ENCODE data around the gene EPS8. TPM values are rescaled to one million over a fixed set of nuclear protein-coding genes. Genes with fewer than 3 reads are reported as not detected.

The EPS8 gene
- total RNA-seq, 2 experiments from 2014 or later, result 1.3 to 2.1 TPM

DNA sequence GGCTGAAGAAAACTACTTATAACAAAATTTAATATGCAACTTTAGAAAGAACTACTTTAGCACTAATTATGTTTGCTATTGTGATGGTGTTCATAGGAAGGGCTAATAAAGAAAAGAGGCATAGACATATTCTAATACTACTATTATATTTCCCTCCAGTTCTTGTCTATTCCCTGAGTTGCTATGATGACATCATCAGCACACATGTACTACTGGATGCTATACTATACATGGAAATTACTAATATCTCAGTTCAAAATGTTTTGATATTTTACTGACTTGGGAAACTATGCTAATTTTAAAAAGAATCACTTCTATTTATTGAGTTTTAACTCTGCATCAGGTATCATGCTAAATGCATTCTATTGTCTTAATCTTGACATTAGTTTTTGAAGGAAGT lies 101.6 kb downstream of the EPS8 start:
- H3K4me1 Mint-ChIP-seq, result no peaks in the 10 kb centered on the region
- no peaks in the 10 kb centered on the region for H3K9me3 Mint-ChIP-seq
- no peak for DNase-seq
- no peak overlapping the region for H3K27ac Mint-ChIP-seq
- peaks cover 17% of the 10 kb centered on the region for H3K27me3 Mint-ChIP-seq
- H3K4me3 Mint-ChIP-seq, result no peak overlapping the region
- H3K36me3 Mint-ChIP-seq, result no peaks in the 10 kb centered on the region

GRCh38 chr12:15684896-15685658 lies 104.1 kb downstream of the EPS8 start:
- no peak for DNase-seq
- Mint-ChIP-seq H3K9me3 (no peaks in the 10 kb centered on the region), H3K4me1 (no peaks in the 10 kb centered on the region), H3K4me3 (no peak overlapping the region), H3K36me3 (no peaks in the 10 kb centered on the region), H3K27me3 (peaks cover 14% of the 10 kb centered on the region), H3K27ac (no peak overlapping the region)

- H3K4me1 Mint-ChIP-seq, result no peaks in the 10 kb centered on the region
- H3K9me3 Mint-ChIP-seq, result no peaks in the 10 kb centered on the region
- H3K4me3 Mint-ChIP-seq, result no peak overlapping the region
- H3K27ac Mint-ChIP-seq, result no peak overlapping the region
- H3K27me3 Mint-ChIP-seq, result peaks cover 10% of the 10 kb centered on the region
- H3K36me3 Mint-ChIP-seq, result no peaks in the 10 kb centered on the region
- no peak for DNase-seq
These were observed 106.4 kb downstream of the EPS8 start for GRCh38 chr12:15682826-15683225.

GRCh38 chr12:15679151-15679550 lies 110.0 kb downstream of the EPS8 start:
- H3K36me3 Mint-ChIP-seq, result no peaks in the 10 kb centered on the region
- H3K27ac Mint-ChIP-seq, result no peak overlapping the region
- H3K4me1 Mint-ChIP-seq, result no peaks in the 10 kb centered on the region
- H3K4me3 Mint-ChIP-seq, result no peak overlapping the region
- H3K9me3 Mint-ChIP-seq, result no peaks in the 10 kb centered on the region
- peaks cover 3% of the 10 kb centered on the region for H3K27me3 Mint-ChIP-seq
- no peak for DNase-seq

GRCh38 chr12:15677726-15678201 lies 111.4 kb downstream of the EPS8 start:
- Mint-ChIP-seq H3K27ac (no peak overlapping the region), H3K36me3 (no peaks in the 10 kb centered on the region), H3K4me1 (no peaks in the 10 kb centered on the region), H3K4me3 (no peak overlapping the region), H3K9me3 (no peaks in the 10 kb centered on the region), H3K27me3 (peaks cover 3% of the 10 kb centered on the region)
- no peak for DNase-seq

DNA sequence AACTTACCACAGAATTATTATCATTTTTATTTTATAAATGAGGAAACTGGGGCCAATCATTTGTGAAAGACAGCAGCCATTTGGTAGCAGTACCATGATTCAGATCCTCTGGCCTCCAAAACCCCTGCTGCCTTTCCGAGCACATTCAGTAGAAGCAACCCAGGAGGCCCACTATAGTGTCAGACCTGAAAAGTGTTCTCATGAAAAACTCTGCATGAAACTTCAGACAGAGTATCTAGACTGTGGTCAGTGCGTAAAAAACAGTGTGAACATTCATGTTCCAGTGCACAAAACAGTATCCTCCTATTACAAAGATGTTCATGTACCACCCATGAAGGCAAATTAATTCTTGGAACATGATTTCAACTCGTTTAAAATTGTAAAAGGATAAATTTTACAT lies 112.0 kb downstream of the EPS8 start:
- Mint-ChIP-seq H3K4me3 (no peak overlapping the region), H3K9me3 (no peaks in the 10 kb centered on the region), H3K27ac (no peak overlapping the region), H3K36me3 (no peaks in the 10 kb centered on the region), H3K27me3 (peaks cover 3% of the 10 kb centered on the region), H3K4me1 (no peaks in the 10 kb centered on the region)
- no peak for DNase-seq

GRCh38 chr12:15672671-15673270 lies 116.4 kb downstream of the EPS8 start:
- H3K4me1 Mint-ChIP-seq, result no peaks in the 10 kb centered on the region
- H3K4me3 Mint-ChIP-seq, result no peak overlapping the region
- no peaks in the 10 kb centered on the region for H3K36me3 Mint-ChIP-seq
- H3K27ac Mint-ChIP-seq, result no peak overlapping the region
- DNase-seq, result no peak
- peaks cover 3% of the 10 kb centered on the region for H3K27me3 Mint-ChIP-seq
- no peaks in the 10 kb centered on the region for H3K9me3 Mint-ChIP-seq

DNA sequence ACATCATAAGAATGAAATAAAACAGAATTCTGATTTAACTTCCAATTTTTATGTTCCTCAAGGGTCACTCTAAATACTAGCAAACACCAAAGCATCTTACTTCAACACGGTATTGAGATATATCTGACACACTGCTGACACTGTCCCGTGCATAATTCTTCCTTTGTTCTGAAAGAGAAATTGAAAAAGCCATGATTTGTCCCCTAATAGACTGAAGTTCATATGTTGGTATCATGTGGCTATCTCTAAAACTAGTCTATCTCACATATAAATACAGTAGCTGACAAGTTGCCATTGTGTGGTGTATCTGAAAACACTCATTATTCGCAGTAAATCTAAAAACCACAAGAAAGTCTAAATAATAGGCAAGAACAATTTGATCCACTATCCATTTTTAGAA lies 118.4 kb downstream of the EPS8 start:
- Mint-ChIP-seq H3K27ac (no peak overlapping the region), H3K4me3 (no peak overlapping the region), H3K9me3 (no peaks in the 10 kb centered on the region), H3K4me1 (no peaks in the 10 kb centered on the region), H3K36me3 (no peaks in the 10 kb centered on the region), H3K27me3 (peaks cover 3% of the 10 kb centered on the region)
- DNase-seq, result no peak

GRCh38 chr12:15669256-15669948 lies 119.8 kb downstream of the EPS8 start:
- Mint-ChIP-seq H3K4me3 (no peak overlapping the region), H3K27me3 (peaks cover 3% of the 10 kb centered on the region), H3K4me1 (no peaks in the 10 kb centered on the region), H3K36me3 (no peaks in the 10 kb centered on the region), H3K9me3 (no peaks in the 10 kb centered on the region), H3K27ac (no peak overlapping the region)
- DNase-seq, result no peak

DNA sequence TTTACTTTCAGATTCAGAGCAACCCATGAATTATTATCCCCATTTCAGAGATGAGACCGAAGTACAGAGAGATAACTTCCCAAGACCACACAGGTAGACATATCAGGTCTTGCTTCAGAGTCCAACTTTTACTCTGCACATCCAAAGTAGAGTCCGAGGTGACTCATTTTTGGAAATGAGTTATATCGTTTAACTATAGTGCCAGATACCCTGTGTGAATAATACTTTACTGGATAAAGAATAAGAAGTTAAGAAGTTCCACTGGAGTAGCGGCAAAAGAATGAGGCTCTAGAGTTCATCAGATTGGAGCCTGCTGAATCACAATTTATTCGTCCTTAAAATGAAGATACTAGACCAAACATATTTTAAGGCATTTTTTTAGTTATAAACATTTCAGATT lies 124.7 kb downstream of the EPS8 start:
- H3K27me3 Mint-ChIP-seq, result no peaks in the 10 kb centered on the region
- no peak overlapping the region for H3K4me3 Mint-ChIP-seq
- H3K36me3 Mint-ChIP-seq, result no peaks in the 10 kb centered on the region
- no peak for DNase-seq
- no peaks in the 10 kb centered on the region for H3K9me3 Mint-ChIP-seq
- H3K4me1 Mint-ChIP-seq, result no peaks in the 10 kb centered on the region
- H3K27ac Mint-ChIP-seq, result no peak overlapping the region

DNA sequence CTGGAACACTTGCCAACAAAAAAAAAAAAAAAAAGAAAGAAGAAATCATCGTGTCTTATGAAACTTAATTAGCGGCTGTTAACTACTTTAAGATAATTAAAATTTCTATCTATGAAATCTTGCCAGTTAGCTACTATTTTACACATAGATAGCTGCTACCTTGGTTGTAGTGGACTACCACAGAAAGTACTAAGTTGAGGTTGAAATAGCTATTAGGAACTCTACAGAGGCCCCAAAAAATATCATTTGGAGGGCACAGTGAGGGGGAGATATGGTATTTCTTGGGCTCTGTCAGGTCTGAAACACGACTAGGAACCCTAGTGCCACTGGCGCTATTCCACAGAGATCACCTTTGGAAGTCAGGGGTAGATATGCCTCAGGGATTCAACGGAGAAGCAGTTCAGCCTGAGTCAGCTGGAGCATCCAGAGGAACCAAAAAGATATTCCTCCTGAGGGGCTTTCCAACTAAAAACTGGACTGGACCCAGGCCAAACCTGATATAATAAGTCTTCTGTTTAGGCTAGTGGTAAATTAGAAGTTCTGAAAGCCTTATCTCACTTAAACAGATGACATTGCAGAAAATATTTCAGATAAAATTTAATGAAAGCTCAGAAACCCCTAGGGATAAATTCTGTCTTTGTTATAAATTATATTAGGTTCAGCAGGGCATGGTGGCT lies 126.1 kb downstream of the EPS8 start:
- DNase-seq, result no peak
- no peaks in the 10 kb centered on the region for H3K36me3 Mint-ChIP-seq
- no peaks in the 10 kb centered on the region for H3K4me1 Mint-ChIP-seq
- H3K27me3 Mint-ChIP-seq, result no peaks in the 10 kb centered on the region
- no peaks in the 10 kb centered on the region for H3K9me3 Mint-ChIP-seq
- no peak overlapping the region for H3K27ac Mint-ChIP-seq
- no peak overlapping the region for H3K4me3 Mint-ChIP-seq

- Mint-ChIP-seq H3K4me1 (no peaks in the 10 kb centered on the region), H3K27ac (no peak overlapping the region), H3K9me3 (no peaks in the 10 kb centered on the region), H3K27me3 (no peaks in the 10 kb centered on the region), H3K4me3 (no peak overlapping the region), H3K36me3 (no peaks in the 10 kb centered on the region)
- no peak for DNase-seq
These were observed 126.7 kb downstream of the EPS8 start for GRCh38 chr12:15662303-15662980.

DNA sequence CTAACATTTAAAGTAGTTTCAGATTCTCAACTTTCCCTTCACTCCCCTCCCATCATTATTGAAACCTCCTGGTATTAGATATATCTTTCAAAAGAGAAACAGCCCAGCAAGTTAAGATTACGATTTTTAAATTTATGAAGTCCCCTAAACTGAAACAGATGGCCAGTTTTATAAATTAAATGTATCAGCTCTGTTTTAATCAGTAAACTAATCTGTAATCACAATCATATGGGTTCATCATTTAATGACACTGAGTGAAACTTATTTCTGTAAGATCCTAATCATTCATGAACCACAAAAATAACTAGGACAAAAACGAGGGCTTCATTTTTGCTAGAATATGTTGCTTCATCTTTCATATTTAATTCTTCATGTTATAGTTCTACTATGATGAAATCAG lies 137.8 kb downstream of the EPS8 start:
- Mint-ChIP-seq H3K4me1 (no peaks in the 10 kb centered on the region), H3K27ac (no peak overlapping the region)

GRCh38 chr12:15650399-15651128 lies 138.6 kb downstream of the EPS8 start:
- H3K27me3 Mint-ChIP-seq, result no peaks in the 10 kb centered on the region
- no peak overlapping the region for H3K4me3 Mint-ChIP-seq
- no peaks in the 10 kb centered on the region for H3K36me3 Mint-ChIP-seq
- no peak for DNase-seq
- H3K9me3 Mint-ChIP-seq, result no peaks in the 10 kb centered on the region
- no peaks in the 10 kb centered on the region for H3K4me1 Mint-ChIP-seq
- peak overlapping the region; percentile 8 for H3K27ac Mint-ChIP-seq

More for the DNA sequence above, 137.8 kb downstream of the EPS8 start:
- no peak for DNase-seq
- no peaks in the 10 kb centered on the region for H3K27me3 Mint-ChIP-seq
- H3K4me3 Mint-ChIP-seq, result no peak overlapping the region
- no peaks in the 10 kb centered on the region for H3K9me3 Mint-ChIP-seq
- H3K36me3 Mint-ChIP-seq, result no peaks in the 10 kb centered on the region

Measured in activated naive CD8-positive, alpha-beta T cell treated with anti-CD3 and anti-CD28 coated beads for 36 hours (primary cell).